BJ (cell line): Measurements from ENCODE around the gene ATP5F1D. TPM values are rescaled to one million over a fixed set of nuclear protein-coding genes. Genes with fewer than 3 reads are reported as not detected.

ENCODE experiments used
- CTCF ChIA-PET: fragments of 350-600 bp; formaldehyde crosslinking; extraction: SDS; loops from one replicate; lab custom pipeline; 2021; ENCODE audit warnings: antibody characterized with exemption, inconsistent platforms; lab: Yijun Ruan, JAX
- POLR2A ChIA-PET: fragments of 300-600 bp; sonication (Branson Sonifier 250); formaldehyde crosslinking; extraction: SDS; loops from one replicate; lab custom pipeline; 2021; ENCODE audit warnings: antibody characterized with exemption; lab: Charles Lee
- DNase-seq: peaks from one replicate; pipeline ENCODE4 v3.0.0-alpha.2; 2011; ENCODE audit warnings: low read depth
- H3K27me3 ChIP-seq: 2 replicates; pipeline ENCODE4 v1.6.0; 2011; ENCODE audit warnings: low read length; ENCODE audit not compliant: control insufficient read depth, insufficient read depth
- H3K36me3 ChIP-seq: 2 replicates; pipeline ENCODE4 v1.5.1; 2011; ENCODE audit warnings: low read length; ENCODE audit not compliant: control insufficient read depth, insufficient read depth
- H3K4me3 ChIP-seq: 2 replicates; pipeline ENCODE4 v1.5.1; 2011; ENCODE audit warnings: low read depth, mild to moderate bottlenecking, control low read depth, low read length
- polyA plus RNA-seq: library from polyadenylated mRNA; depleted of rRNA; stranded (reverse); fragments of >200 nt; gene quantifications from 2 replicates; pipeline ENCODE4 v1.2.3, GENCODE V29; 2011
- TF ChIP-seq, protein P1 (sequence below): IDR thresholded peaks from 2 replicates; pipeline ENCODE4 v1.5.1; 2011; ENCODE audit warnings: low read depth, mild to moderate bottlenecking, control low read depth, inconsistent platforms, low read length, moderate library complexity; ENCODE audit not compliant: insufficient read depth

Gene ATP5F1D
- polyA plus RNA-seq, 1 experiment: 65.1 TPM

DNA sequence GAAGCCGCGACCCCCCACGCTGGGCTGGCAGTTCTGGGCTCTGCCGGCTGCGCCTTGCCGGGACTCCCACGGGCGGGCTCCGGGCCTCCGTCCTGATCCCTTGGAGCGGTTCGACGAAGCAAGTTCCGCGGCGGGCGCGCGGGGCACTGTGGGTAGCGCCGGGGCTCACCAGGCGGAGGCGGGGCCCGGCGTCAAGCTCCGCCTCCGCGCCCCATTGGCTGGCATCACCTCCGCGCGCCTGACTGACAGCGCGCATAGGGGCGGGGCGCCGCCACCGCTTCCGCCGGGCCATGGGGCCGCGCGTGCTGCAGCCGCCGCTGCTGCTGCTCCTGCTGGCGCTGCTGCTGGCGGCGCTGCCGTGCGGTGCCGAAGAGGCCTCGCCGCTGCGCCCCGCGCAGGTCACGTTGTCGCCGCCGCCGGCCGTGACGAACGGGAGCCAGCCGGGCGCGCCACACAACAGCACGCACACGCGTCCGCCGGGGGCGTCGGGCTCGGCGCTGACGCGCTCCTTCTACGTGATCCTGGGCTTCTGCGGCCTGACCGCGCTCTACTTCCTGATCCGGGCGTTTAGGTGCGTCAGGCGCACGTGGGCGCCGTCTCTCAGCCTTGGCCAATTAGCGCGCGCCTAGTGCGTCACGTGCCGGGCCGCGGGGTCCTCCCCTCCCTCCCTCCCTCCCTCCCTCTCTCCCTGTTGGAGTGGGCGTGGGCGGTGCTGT, 33.9 kb downstream of the ATP5F1D start, which contains the start of gene FAM174C:
Gene FAM174C (plus strand): TSS at position 271 of the 716 bp plus-strand sequence. CDS start 20 bp downstream, at position 291.
- TF ChIP-seq, protein P1, sequence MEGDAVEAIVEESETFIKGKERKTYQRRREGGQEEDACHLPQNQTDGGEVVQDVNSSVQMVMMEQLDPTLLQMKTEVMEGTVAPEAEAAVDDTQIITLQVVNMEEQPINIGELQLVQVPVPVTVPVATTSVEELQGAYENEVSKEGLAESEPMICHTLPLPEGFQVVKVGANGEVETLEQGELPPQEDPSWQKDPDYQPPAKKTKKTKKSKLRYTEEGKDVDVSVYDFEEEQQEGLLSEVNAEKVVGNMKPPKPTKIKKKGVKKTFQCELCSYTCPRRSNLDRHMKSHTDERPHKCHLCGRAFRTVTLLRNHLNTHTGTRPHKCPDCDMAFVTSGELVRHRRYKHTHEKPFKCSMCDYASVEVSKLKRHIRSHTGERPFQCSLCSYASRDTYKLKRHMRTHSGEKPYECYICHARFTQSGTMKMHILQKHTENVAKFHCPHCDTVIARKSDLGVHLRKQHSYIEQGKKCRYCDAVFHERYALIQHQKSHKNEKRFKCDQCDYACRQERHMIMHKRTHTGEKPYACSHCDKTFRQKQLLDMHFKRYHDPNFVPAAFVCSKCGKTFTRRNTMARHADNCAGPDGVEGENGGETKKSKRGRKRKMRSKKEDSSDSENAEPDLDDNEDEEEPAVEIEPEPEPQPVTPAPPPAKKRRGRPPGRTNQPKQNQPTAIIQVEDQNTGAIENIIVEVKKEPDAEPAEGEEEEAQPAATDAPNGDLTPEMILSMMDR: no peak
- POLR2A ChIA-PET: interaction anchor here (0.5 to 0.6 kb wide), 3 partner anchors 31 to 582 kb away, joined by 3 to 10 read pairs (median 3); no protein-coding TSS in a partner anchor
- peaks cover 43% of the 10 kb centered on the region for H3K36me3 ChIP-seq
- DNase-seq: peak; percentile 57
- peak within 1 kb of the TSS; percentile 75 for H3K4me3 ChIP-seq
- H3K27me3 ChIP-seq: no peaks in the 10 kb centered on the region
- CTCF ChIA-PET: interaction anchor here (1.0 to 6.2 kb wide), 4 partner anchors 9 to 32 kb away, joined by 3 to 46 read pairs (median 5); no protein-coding TSS in a partner anchor

DNA sequence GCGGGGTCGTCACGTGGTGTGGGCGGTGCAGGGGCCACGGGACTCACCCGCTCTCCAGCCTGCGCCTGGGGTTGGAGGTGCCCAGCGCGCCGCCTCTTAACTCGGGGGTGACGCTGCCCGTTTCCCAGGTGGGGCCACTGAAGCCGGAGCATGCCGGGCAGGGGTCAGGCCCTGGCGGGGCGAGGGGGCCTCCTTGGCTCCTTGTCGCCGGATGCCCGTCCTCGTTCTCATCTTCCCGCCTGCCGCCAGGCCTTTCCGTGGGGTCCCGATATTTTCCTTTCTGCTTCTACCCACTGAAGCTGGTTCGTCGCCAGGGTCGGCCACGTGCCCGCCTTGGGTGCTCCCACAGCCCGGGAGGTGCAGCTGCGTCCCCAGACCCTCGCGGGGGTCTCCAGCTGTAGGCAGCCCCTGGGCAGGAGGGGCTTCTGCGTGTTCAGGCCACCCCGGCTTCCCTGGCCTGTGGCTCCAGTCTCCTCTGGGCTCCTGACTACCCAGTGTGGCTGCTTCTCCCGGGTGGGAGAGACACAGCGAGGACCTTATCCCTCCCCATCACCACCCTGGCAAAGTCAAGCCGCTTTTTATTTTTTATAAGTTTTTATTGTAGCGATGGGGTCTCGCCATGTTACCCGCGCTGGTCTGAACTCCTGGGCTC, 34.6 kb downstream of the ATP5F1D start:
- no peak for DNase-seq
- ChIA-PET POLR2A (no interaction called here), CTCF (interaction anchor here (1.5 to 6.2 kb wide), 2 partner anchors 10 to 32 kb away, joined by 7 to 46 read pairs; no protein-coding TSS in a partner anchor)
- Histone ChIP-seq H3K27me3 (no peaks in the 10 kb centered on the region), H3K36me3 (peaks cover 39% of the 10 kb centered on the region), H3K4me3 (peak overlapping the region; percentile 75)
- TF ChIP-seq, protein P1: no peak

DNA sequence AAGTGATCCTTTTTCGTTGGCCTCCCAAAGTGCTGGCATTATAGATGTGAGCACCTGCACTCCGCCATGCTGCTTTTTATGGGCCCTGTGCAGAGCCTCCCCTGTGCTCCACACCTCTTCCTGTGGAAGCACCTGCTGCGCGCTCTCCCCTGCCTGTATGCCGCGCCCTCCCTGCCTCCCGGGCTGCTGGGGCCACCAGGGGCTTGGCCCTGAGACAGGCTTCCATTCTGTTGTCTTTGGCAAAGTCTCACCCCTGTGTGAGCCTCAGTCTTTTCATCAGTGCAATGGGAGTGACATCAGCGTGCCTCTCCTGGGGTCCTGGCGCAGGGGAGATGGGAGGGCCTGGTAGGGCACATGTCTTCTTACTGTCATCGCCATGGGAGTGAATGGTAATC, 35.1 kb downstream of the ATP5F1D start:
- CTCF ChIA-PET: interaction anchor here (6.2 kb wide), 1 partner anchor 33 kb away, joined by 46 read pairs; no protein-coding TSS in a partner anchor
- Histone ChIP-seq H3K36me3 (peaks cover 35% of the 10 kb centered on the region), H3K4me3 (no peak overlapping the region; the same call in 1 of the 2 replicates), H3K27me3 (no peaks in the 10 kb centered on the region)
- TF ChIP-seq, protein P1: no peak
- DNase-seq: no peak
- POLR2A ChIA-PET: interaction anchor here (0.7 kb wide), 1 partner anchor 24 kb away, joined by 3 read pairs; no protein-coding TSS in a partner anchor

DNA sequence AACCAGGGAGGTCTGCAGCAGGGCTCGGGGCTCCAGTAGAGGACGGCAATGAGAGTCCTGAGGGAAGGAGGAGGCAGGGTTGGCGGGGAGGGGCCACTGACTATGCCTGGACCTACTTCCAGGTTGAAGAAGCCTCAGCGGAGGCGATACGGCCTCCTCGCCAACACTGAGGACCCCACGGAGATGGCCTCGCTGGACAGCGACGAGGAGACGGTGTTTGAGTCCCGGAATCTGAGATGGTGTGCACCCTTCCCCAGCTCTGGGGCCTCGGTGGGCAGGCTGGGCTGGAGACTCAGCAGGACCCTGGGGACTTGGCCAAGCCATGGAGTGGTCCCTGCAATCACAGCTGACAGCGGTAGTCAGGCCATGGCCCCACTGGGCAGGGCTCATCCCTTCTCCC, 35.5 kb downstream of the ATP5F1D start:
- DNase-seq: no peak
- ChIA-PET POLR2A (interaction anchor here (0.7 kb wide), 1 partner anchor 24 kb away, joined by 3 read pairs; no protein-coding TSS in a partner anchor), CTCF (interaction anchor here (1.0 to 3.3 kb wide), 2 partner anchors 9 to 33 kb away, joined by 6 to 12 read pairs; no protein-coding TSS in a partner anchor)
- peaks cover 31% of the 10 kb centered on the region for H3K36me3 ChIP-seq
- H3K4me3 ChIP-seq: no peak overlapping the region
- H3K27me3 ChIP-seq: no peaks in the 10 kb centered on the region
- TF ChIP-seq, protein P1: no peak

GRCh38 chr19:1278074-1278473, 36.5 kb downstream of the ATP5F1D start:
- CTCF ChIA-PET: interaction anchor here (0.7 to 3.3 kb wide), 3 partner anchors 10 to 34 kb away, joined by 4 to 12 read pairs (median 6); no protein-coding TSS in a partner anchor

More at GRCh38 chr19:1278074-1278473, 36.5 kb downstream of the ATP5F1D start:
- Histone ChIP-seq H3K4me3 (no peak overlapping the region), H3K27me3 (no peaks in the 10 kb centered on the region), H3K36me3 (peaks cover 23% of the 10 kb centered on the region)
- TF ChIP-seq, protein P1: no peak
- POLR2A ChIA-PET: no interaction called here
- no peak for DNase-seq
